ENCODE data around the gene NUP58. TPM values are rescaled to one million over a fixed set of nuclear protein-coding genes. Genes with fewer than 3 reads are reported as not detected.

Gene NUP58
- total and polyA plus RNA-seq, 9 of the 15 experiments (the other 6 are each of a cell fraction or from before 2014, with no cell fraction given), result 12.5 to 98.0 (median 42.6) TPM

- Histone ChIP-seq H3K9ac (ENCODE audit: insufficient read depth in 1 of 2, low read depth in 2 of 2, low read length in 2 of 2) (0 out of 4 replicates have a peak overlapping the region, but pooled peaks of 1 of the 2 experiments have one; percentile 78), H3K9me1 (ENCODE audit: control insufficient read depth, insufficient read depth, low read length) (no peaks in the 10 kb centered on the region), H3K27ac (ENCODE audit: extremely low read depth, low read depth, low read length) (no peak overlapping the region), H3K4me2 (ENCODE audit: insufficient read depth, low read length) (peak overlapping the region; percentile 52), H3K4me1 (replicated peaks in 1 of 2; ENCODE audit: control insufficient read depth in 2 of 2, insufficient read depth in 2 of 2, low read length in 2 of 2) (peaks cover 8 to 17% of the 10 kb centered on the region in 2 experiments; a peak in 4 of 5 replicates), H3K4me3 (peak overlapping the region; percentile 33; the same call in 1 of the 2 replicates), H4K20me1 (replicated peaks; ENCODE audit: control insufficient read depth, insufficient read depth, low read length) (no peaks in the 10 kb centered on the region), H2AFZ (ENCODE audit: low read depth, low read length) (no peak overlapping the region), H3K79me2 (ENCODE audit: control insufficient read depth, insufficient read depth, low read length) (no peaks in the 10 kb centered on the region), H3K36me3 (ENCODE audit: control insufficient read depth, insufficient read depth, low read length) (no peaks in the 10 kb centered on the region), H3K27me3 (ENCODE audit: control insufficient read depth in 2 of 2, insufficient read depth in 2 of 2, low read length in 2 of 2) (peaks cover 4 to 16% of the 10 kb centered on the region in 2 experiments; a peak in 2 of 5 replicates), H3K9me3 (replicated peaks; ENCODE audit: control insufficient read depth, insufficient read depth, low read depth, low read length) (no peaks in the 10 kb centered on the region)
- ChIA-PET CTCF (ENCODE audit: low intra/inter-chr PET ratio) (no interaction called here), POLR2A (no interaction called here)
- intact Hi-C loops (cut with micrococcal nuclease) (loop anchor here (10.0 kb wide), 2 partner anchors 67 to 137 kb away; partner anchors contain the start of gene NUP58), in situ Hi-C loops (cut with MboI) (no loop called here)
- 10% methylated on average over 13 of the region's 20 CpGs for WGBS (ENCODE audit: insufficient coverage, low coverage, missing lambda C conversion rate)
- ATAC-seq (peak; percentile 11; the same call in 2 of the 3 replicates), FAIRE-seq (peak; percentile 54), DNase-seq (ENCODE audit: extremely low read depth in 1 of 4, low spot score in 3 of 4) (no peak)
- BruUV-seq (replicated peaks), result no TSS peak
- TF ChIP-seq CBFA2T3 (IDR thresholded peaks at IDR 0.05) (peak; percentile 72), SFPQ (IDR thresholded peaks at IDR 0.05; ENCODE audit: low read depth, low read length) (no peak), NCOR1 (IDR thresholded peaks at IDR 0.05) (peak; percentile 61), RCOR1 (IDR thresholded peaks at IDR 0.05; ENCODE audit: borderline replicate concordance in 1 of 2, low read depth in 2 of 2, low read length in 2 of 2) (peak in 1 of 2 experiments; percentile 50; a peak in 1 of 4 replicates), ETV1 (tag; conservative IDR thresholded peaks at IDR 0.05; ENCODE audit: low read depth) (no peak), MTA2 (IDR thresholded peaks at IDR 0.05; ENCODE audit: low read depth) (no peak), ZC3H4 (CRISPR knock-in tag; IDR thresholded peaks at IDR 0.05; ENCODE audit: borderline replicate concordance) (no peak), EWSR1 (IDR thresholded peaks at IDR 0.05; ENCODE audit: borderline replicate concordance, low read depth, partially characterized antibody) (no peak), TAL1 (IDR thresholded peaks at IDR 0.05) (peak; percentile 55), ETS1 (conservative IDR thresholded peaks at IDR 0.05; ENCODE audit: control insufficient read depth, low read depth, low read length) (no peak), ZNF316 (IDR thresholded peaks at IDR 0.05) (no peak), ZFP30 (CRISPR knock-in tag; IDR thresholded peaks at IDR 0.05; ENCODE audit: borderline replicate concordance) (no peak), DPF2 (IDR thresholded peaks at IDR 0.05) (0 out of 2 replicates have a peak, but pooled peaks have one; percentile 41), MTA1 (IDR thresholded peaks at IDR 0.05; ENCODE audit: borderline replicate concordance) (no peak), TCF3 (CRISPR knock-in tag; IDR thresholded peaks at IDR 0.05) (peak; percentile 42)
- TF ChIP-seq, protein P1, sequence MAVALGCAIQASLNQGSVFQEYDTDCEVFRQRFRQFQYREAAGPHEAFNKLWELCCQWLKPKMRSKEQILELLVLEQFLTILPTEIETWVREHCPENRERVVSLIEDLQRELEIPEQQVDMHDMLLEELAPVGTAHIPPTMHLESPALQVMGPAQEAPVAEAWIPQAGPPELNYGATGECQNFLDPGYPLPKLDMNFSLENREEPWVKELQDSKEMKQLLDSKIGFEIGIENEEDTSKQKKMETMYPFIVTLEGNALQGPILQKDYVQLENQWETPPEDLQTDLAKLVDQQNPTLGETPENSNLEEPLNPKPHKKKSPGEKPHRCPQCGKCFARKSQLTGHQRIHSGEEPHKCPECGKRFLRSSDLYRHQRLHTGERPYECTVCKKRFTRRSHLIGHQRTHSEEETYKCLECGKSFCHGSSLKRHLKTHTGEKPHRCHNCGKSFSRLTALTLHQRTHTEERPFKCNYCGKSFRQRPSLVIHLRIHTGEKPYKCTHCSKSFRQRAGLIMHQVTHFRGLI (CRISPR knock-in tag; IDR thresholded peaks at IDR 0.05), result no peak
- TF ChIP-seq, protein P2, sequence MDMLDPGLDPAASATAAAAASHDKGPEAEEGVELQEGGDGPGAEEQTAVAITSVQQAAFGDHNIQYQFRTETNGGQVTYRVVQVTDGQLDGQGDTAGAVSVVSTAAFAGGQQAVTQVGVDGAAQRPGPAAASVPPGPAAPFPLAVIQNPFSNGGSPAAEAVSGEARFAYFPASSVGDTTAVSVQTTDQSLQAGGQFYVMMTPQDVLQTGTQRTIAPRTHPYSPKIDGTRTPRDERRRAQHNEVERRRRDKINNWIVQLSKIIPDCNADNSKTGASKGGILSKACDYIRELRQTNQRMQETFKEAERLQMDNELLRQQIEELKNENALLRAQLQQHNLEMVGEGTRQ (CRISPR knock-in tag; IDR thresholded peaks at IDR 0.05), result no peak
Measured at GRCh38 chr13:25371158-25371874, 69.9 kb downstream of the NUP58 start.
